Hematopoietic multipotent progenitor cell treated with erythropoietin and hydrocortisone succinate and interleukin-3 and kit ligand, for 4 days (in vitro differentiated cells): ENCODE measurements around the gene DCDC1.
"Not testable (repeated sequence)": the region's sequence is repeated elsewhere in the genome, so short reads cannot be mapped to it uniquely, and the experiment has no call there.

Experiments used
- DNase-seq: peaks from one replicate; pipeline ENCODE4 v3.0.0-alpha.2; 2015

Gene DCDC1

GRCh38 chr11:30983776-30984441, 385.6 kb downstream of the DCDC1 start:
- no peak for DNase-seq

- peak; percentile 24 for DNase-seq
Measured at GRCh38 chr11:30983143-30983542, 386.4 kb downstream of the DCDC1 start.

- DNase-seq, result no peak
Measured at GRCh38 chr11:30967579-30967978, 402.0 kb downstream of the DCDC1 start.

GRCh38 chr11:30960387-30960992, 409.0 kb downstream of the DCDC1 start:
- peak; percentile 60 for DNase-seq

GRCh38 chr11:30956751-30957150, 412.8 kb downstream of the DCDC1 start:
- DNase-seq, result no peak

- DNase-seq, result no peak
Measured at GRCh38 chr11:30949838-30950237, 419.7 kb downstream of the DCDC1 start.

- not testable (repeated sequence) for DNase-seq
Measured at GRCh38 chr11:30947715-30948114, 421.8 kb downstream of the DCDC1 start.

- DNase-seq, result no peak
Measured at GRCh38 chr11:30938810-30939209, 430.7 kb downstream of the DCDC1 start.

GRCh38 chr11:30938171-30938570, 431.4 kb downstream of the DCDC1 start:
- peak; percentile 23 for DNase-seq

GRCh38 chr11:30936491-30936890, 433.0 kb downstream of the DCDC1 start:
- no peak for DNase-seq

GRCh38 chr11:30935861-30936260, 433.7 kb downstream of the DCDC1 start:
- no peak for DNase-seq

- no peak for DNase-seq
Measured at GRCh38 chr11:30926130-30926529, 443.4 kb downstream of the DCDC1 start.

GRCh38 chr11:30921811-30922210, 447.7 kb downstream of the DCDC1 start:
- no peak for DNase-seq

- peak; percentile 31 for DNase-seq
Measured at GRCh38 chr11:30919389-30920152, 450.0 kb downstream of the DCDC1 start.

- peak; percentile 78 for DNase-seq
Measured at GRCh38 chr11:30917859-30918478, 451.6 kb downstream of the DCDC1 start.

GRCh38 chr11:30917266-30917665, 452.3 kb downstream of the DCDC1 start:
- DNase-seq, result no peak

- DNase-seq, result no peak
Measured at GRCh38 chr11:30916764-30917163, 452.8 kb downstream of the DCDC1 start.

- peak; percentile 60 for DNase-seq
Measured at GRCh38 chr11:30914143-30914762, 455.3 kb downstream of the DCDC1 start.

GRCh38 chr11:30911247-30911646, 458.3 kb downstream of the DCDC1 start:
- no peak for DNase-seq

GRCh38 chr11:30908857-30909256, 460.7 kb downstream of the DCDC1 start:
- no peak for DNase-seq

GRCh38 chr11:30908272-30908671, 461.3 kb downstream of the DCDC1 start:
- no peak for DNase-seq

- no peak for DNase-seq
Measured at GRCh38 chr11:30902929-30903328, 466.6 kb downstream of the DCDC1 start.

GRCh38 chr11:30895046-30895445, 474.5 kb downstream of the DCDC1 start:
- no peak for DNase-seq
